Thyroid gland (tissue), 4 donors: Measurements from ENCODE around the gene SH3GLB1.

Experiments
- POLR2A ChIP-seq, 2 donors: fragments of 450-650 bp; IDR thresholded peaks; one replicate each; pipeline ENCODE4 v1.6.1; 2017; ENCODE audit warnings: antibody characterized with exemption in 2 of 2, mild to moderate bottlenecking in 2 of 2, moderate library complexity in 1 of 2
- TF ChIP-seq, protein P1 (sequence below), 6 experiments: fragments of 200-600 bp in 3 of 6; fragments of 450-650 bp in 3 of 6; sonication (generic) in 3 of 6; IDR thresholded peaks; one replicate each; pipeline ENCODE4 v1.5.1; 2016 to 2019; ENCODE audit warnings: antibody characterized with exemption in 6 of 6, mild to moderate bottlenecking in 2 of 6, inconsistent platforms in 1 of 6, moderate library complexity in 1 of 6

DNA sequence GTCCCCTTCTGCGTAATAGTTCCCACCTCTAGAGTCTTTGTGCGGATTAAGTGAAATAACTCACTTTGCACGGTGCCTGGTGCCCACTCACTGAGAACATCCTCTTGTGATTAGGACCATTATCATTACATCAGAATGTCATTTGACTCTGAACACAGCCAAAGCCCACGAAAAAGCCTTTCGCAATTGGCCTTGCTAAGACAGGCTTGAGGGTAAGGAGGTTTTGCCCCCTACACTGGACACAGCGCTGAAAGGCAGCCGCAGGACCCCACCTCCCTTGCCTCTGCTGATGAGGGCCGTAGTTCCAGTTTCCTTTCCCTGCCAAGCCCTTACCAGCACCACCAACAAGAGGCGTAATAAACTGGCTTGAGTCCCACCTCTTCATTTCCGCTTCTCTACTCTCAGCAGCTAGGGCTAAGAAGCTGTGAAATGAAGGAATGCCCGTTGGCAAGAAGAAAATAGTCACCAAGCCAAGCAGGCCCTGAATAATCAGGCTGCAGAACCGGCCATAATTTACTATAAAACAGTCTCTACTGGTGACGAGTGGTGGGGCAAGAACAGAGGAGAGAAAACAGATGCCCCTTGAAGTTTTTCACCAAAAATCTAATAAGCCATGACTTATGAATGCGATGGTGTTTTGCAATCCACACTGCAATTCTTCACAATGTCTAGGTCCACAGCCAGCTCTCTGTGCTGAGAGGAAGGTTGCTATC is 53.1 kb downstream of the SH3GLB1 start:
- TF ChIP-seq, protein P1, sequence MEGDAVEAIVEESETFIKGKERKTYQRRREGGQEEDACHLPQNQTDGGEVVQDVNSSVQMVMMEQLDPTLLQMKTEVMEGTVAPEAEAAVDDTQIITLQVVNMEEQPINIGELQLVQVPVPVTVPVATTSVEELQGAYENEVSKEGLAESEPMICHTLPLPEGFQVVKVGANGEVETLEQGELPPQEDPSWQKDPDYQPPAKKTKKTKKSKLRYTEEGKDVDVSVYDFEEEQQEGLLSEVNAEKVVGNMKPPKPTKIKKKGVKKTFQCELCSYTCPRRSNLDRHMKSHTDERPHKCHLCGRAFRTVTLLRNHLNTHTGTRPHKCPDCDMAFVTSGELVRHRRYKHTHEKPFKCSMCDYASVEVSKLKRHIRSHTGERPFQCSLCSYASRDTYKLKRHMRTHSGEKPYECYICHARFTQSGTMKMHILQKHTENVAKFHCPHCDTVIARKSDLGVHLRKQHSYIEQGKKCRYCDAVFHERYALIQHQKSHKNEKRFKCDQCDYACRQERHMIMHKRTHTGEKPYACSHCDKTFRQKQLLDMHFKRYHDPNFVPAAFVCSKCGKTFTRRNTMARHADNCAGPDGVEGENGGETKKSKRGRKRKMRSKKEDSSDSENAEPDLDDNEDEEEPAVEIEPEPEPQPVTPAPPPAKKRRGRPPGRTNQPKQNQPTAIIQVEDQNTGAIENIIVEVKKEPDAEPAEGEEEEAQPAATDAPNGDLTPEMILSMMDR (IDR thresholded peaks at IDR 0.05), result no peak
- TF ChIP-seq POLR2A (IDR thresholded peaks at IDR 0.05), result no peak
